Measurements from ENCODE around the gene KRT6A.
"Not testable (repeated sequence)": the region's sequence is repeated elsewhere in the genome, so short reads cannot be mapped to it uniquely, and the experiment has no call there.

KRT6A gene

GRCh38 chr12:52499806-52500560 is 6.9 kb upstream of the KRT6A start:
- DNase-seq, result no peak

GRCh38 chr12:52498946-52499345 is 5.9 kb upstream of the KRT6A start:
- DNase-seq, result no peak

GRCh38 chr12:52497975-52498374 is 4.9 kb upstream of the KRT6A start:
- no peak for DNase-seq

GRCh38 chr12:52496590-52497071 is 3.6 kb upstream of the KRT6A start:
- no peak for DNase-seq

- peak in 1 of 2 experiments; percentile 3 for DNase-seq
Observed at GRCh38 chr12:52496054-52496453, 3.0 kb upstream of the KRT6A start.

GRCh38 chr12:52495389-52495788 is 2.3 kb upstream of the KRT6A start:
- peak; percentile 6 to 29 for DNase-seq

- no peak for DNase-seq
Observed at GRCh38 chr12:52494518-52494917, 1.5 kb upstream of the KRT6A start.

GRCh38 chr12:52494100-52494499 is 1.0 kb upstream of the KRT6A start:
- no peak for DNase-seq

GRCh38 chr12:52492405-52492804 is 652 bp downstream of the KRT6A start:
- DNase-seq, result not testable (repeated sequence)

GRCh38 chr12:52491495-52491894 is 1.6 kb downstream of the KRT6A start:
- DNase-seq, result not testable (repeated sequence)

GRCh38 chr12:52488736-52489135 is 4.3 kb downstream of the KRT6A start:
- DNase-seq, result no peak

GRCh38 chr12:52487744-52488443 is 5.2 kb downstream of the KRT6A start:
- not testable (repeated sequence) for DNase-seq

- no peak for DNase-seq
Observed at GRCh38 chr12:52487211-52487610, 5.8 kb downstream of the KRT6A start.

GRCh38 chr12:52486166-52487105 is 6.6 kb downstream of the KRT6A start:
- DNase-seq, result no peak

GRCh38 chr12:52480073-52480472 is 13.0 kb downstream of the KRT6A start:
- DNase-seq, result no peak

- DNase-seq, result no peak
Observed at GRCh38 chr12:52477651-52478050, 15.4 kb downstream of the KRT6A start.

- no peak for DNase-seq
Observed at GRCh38 chr12:52474212-52474611, 18.8 kb downstream of the KRT6A start.

- no peak for DNase-seq
Observed at GRCh38 chr12:52473768-52474167, 19.3 kb downstream of the KRT6A start, which contains the start of gene KRT6C. KRT6C (minus strand) TSS chr12:52473805; CDS start chr12:52473737, 68 bp downstream.

- no peak for DNase-seq
Observed at GRCh38 chr12:52469853-52470252, 23.2 kb downstream of the KRT6A start.

GRCh38 chr12:52464897-52465296 is 28.2 kb downstream of the KRT6A start:
- DNase-seq, result no peak

- DNase-seq, result no peak
Observed at GRCh38 chr12:52461693-52462092, 31.4 kb downstream of the KRT6A start.

- no peak for DNase-seq
Observed at GRCh38 chr12:52458861-52459260, 34.2 kb downstream of the KRT6A start.

GRCh38 chr12:52455821-52456220 is 37.2 kb downstream of the KRT6A start:
- DNase-seq, result no peak

Data from SHP77 (cell line).